Fibroblast of peridontal ligament (primary cell): Measurements from ENCODE around the gene STK24.

ENCODE experiments used
- DNase-seq: peaks from one replicate; pipeline ENCODE4 v3.0.0-alpha.2; 2010; ENCODE audit errors: extremely low read depth

STK24 gene

DNA sequence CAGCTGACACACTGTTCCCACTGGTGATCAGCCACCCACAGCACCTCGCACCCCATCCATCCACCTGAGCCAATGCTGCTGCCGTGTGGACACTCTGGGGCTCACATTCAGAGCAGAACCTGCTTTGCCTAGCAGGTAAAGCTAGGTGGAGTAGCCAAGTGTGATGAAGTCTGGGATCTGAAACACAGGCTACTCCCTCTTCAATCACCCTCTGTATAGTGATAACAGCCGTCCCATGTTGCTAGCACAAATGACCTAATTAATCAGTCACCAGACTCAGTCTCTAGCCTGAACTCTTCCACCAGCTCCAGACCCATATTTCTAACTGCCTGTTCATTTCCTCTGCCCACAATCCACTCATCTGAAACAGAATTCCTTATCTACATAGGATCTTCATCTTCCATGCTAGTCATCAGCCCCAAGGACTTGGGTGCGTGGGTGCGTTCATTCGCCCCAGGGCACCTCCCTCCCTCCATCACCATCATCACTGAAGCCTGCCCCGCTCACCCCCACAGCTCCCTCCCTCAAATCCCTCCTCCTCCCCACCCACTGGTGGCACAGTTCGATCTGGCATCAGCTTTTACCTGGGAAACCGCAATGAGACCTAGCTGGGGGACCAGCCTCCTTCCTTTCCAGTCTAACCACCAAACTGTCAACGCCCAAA, 19.8 kb downstream of the STK24 start:
- DNase-seq: no peak

- no peak for DNase-seq
These were observed 20.6 kb downstream of the STK24 start for GRCh38 chr13:98556142-98556816.

DNA sequence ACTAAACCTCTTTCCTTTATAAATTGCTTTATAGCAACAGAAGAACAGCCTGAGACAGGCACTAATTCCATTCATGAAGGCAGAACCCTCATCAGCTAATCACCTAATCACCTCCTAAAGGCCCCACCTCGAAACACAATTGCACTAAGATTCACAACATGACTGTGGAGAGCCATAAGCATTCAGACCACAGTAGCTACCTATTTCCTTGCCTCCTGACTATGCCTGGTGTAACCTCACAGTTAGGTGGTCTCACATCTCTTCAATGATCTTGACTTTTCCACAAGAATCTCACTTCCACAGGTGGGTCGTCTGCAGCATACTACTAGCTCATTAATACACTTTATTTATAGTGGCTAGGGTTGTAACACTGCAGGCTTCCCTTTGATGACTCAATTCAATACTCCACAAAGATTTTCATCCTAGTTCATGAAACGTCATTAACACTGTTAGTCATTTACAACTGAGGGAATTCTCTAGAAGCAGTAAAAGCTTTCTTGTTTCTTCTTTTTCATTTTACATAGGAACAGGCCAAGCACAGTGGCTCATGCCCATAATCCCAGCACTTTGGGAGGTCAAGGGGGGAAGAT, 27.1 kb downstream of the STK24 start:
- DNase-seq: no peak

GRCh38 chr13:98549006-98549727, 27.7 kb downstream of the STK24 start:
- DNase-seq: peak; percentile 97

DNA sequence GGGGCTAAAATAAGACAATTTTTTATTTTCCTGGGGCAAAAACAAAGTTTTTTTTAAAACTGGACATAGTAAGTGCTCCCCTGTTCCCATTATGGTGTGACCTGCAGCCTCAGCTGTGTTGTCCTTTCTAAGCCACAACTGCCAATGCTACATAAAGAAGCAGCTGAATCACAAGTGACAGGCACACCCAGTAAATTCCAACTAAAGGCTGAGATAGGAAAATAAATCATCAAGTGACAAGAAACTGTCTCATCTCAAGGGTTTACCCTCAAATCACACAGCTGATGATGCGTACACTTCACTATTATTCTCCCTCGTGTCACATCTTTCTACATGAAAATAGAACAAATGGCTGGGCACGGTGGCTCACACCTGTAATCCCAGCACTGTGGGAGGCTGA, 28.7 kb downstream of the STK24 start:
- DNase-seq: no peak

- DNase-seq: no peak
These were observed 29.5 kb downstream of the STK24 start for GRCh38 chr13:98547455-98547854.

- no peak for DNase-seq
These were observed 30.5 kb downstream of the STK24 start for GRCh38 chr13:98546402-98546801.

GRCh38 chr13:98544104-98544710, 32.7 kb downstream of the STK24 start:
- DNase-seq: no peak

- DNase-seq: no peak
These were observed 33.4 kb downstream of the STK24 start for GRCh38 chr13:98543378-98544103.

- DNase-seq: no peak
These were observed 34.1 kb downstream of the STK24 start for GRCh38 chr13:98542568-98543377.

- DNase-seq: no peak
These were observed 35.2 kb downstream of the STK24 start for GRCh38 chr13:98541701-98542203.

GRCh38 chr13:98541191-98541590, 35.7 kb downstream of the STK24 start:
- peak; percentile 70 for DNase-seq

GRCh38 chr13:98540476-98540875, 36.4 kb downstream of the STK24 start:
- DNase-seq: no peak

- DNase-seq: no peak
These were observed 37.2 kb downstream of the STK24 start for GRCh38 chr13:98539666-98540065.

GRCh38 chr13:98538876-98539275, 38.0 kb downstream of the STK24 start:
- DNase-seq: no peak

DNA sequence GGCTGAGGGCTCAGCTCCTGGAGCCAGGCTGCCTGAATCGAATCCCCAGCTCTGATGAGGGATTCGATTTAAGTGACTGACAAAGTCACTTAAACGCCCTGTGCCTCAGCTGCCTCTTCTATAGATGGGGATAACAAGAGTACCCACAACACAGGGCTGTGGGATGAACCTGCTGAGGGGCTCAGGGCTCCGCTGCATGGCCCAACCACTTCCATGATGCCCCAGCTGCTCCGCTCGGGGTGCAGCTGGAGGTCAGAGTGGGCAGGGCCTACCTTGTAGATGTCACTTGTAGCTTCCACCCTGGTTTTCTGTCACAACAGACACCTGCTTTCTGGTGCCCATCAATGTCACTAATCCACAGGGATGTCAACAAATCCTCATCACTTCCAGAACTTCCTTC, 39.2 kb downstream of the STK24 start:
- DNase-seq: no peak

- no peak for DNase-seq
These were observed 39.6 kb downstream of the STK24 start for GRCh38 chr13:98537306-98537705.

DNA sequence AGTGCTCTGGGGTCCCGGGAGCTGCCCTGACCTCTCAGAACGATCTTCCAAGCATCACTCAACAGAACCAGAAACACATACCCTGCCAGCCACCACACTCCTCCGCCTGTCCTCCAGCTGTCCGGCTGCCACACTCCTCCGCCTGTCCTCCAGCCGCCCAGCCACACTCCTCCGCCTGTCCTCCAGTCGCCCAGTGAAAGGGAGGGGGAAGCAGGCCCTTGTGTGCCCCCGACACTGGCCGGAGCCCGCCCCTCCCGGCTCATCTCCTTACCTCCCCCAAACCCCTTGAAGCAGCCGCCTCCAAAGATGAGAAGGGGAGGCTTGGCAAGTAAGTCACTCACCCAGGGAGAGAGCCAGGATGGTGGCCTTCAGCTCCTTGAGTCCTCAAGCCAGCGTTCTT, 40.2 kb downstream of the STK24 start:
- no peak for DNase-seq

GRCh38 chr13:98535501-98536354, 41.2 kb downstream of the STK24 start:
- peak; percentile 30 for DNase-seq
